ENCODE measurements around the gene LSMEM2.
"Not testable (repeated sequence)": the region's sequence is repeated elsewhere in the genome, so short reads cannot be mapped to it uniquely, and the experiment has no call there.

LSMEM2 gene

DNA sequence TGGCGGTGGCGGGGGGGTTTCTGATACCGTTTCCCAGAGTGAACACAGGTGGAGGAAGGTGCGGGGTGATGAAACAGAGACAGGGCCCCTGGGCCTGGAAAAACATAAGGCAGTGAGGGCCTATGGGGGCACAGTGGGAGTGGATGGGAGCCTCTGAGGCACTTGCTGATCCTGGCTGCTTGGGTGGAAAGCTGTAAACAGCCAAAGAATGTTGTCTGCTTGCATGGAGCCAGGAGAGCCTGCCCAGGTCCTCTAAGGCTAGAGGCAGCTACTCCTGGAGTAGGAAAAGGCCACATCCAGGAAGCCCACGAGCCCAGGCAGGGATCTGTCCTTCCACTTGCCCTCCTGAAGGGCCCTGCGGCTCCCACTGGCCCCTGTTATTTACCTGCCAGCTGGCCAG is 12.9 kb upstream of the LSMEM2 start:
- DNase-seq = no peak

DNA sequence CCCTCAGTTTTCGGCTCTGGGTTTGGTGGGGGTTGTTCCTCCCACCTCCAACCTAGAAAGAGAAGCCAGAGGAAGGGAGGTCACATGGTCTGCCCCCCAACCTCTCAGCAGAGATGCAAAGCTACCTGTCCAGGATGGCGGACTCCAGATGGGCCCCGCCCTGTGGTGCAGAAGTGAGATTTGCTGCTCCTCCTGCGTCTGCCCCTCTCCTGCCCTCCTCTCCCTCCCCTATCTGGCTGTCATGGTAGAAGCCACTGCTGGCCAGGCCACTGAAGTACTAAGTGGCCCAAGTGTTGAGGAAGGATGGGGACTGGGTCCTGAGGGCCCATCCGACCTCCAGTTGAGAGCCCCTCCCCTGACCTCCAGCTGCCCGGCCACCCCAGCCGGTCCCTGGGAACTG is 12.1 kb upstream of the LSMEM2 start:
- DNase-seq = no peak

DNA sequence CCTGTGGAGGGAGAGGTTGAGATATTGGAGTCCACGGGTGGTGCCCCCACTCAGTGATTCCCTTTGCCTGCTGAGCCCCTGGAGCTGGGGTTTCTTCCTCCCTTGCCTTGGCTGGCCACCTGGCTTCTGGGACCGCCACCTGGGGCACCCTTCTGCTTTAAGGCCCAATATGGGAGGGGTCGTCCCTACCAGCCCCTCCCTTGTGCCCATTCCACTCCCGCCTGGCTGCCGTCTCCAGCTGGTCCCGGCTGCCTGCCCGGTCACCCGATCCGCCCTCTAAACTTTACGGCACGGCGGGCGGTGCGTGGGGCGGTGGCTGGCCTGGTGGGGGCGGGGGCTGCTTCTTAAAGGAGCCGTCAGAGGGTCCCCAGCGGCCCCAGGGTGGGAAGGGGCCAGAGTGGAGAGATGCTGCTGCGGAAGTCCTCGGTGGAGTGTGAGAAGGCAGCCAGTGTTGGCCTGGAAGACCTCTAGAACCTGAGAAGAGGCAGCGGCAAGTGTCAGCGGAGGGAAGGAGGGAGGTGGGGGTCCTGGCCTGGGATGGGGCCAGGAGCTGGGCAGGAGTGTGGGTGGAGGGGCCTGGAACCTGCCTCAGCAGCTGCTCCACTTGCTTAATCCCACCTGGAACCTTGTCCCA is 11.5 kb upstream of the LSMEM2 start:
- DNase-seq = no peak

DNA sequence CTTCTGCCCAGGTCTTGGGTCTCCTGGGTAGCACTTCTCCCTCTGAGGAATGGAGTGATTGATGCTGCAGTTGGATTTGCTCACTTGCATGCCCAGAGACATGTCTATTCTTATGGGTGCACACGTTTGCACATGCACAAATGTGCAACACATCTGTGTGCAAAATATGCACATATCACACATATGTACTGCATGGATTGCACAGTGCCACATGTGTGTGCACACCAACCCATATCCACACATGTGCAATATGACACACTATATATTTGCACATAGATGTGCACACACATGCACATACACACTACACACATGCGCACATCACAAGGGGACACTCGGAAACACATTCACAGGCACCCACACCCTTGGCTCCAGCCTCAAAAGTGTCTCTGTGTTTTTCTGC is 10.6 kb upstream of the LSMEM2 start:
- no peak for DNase-seq

DNA sequence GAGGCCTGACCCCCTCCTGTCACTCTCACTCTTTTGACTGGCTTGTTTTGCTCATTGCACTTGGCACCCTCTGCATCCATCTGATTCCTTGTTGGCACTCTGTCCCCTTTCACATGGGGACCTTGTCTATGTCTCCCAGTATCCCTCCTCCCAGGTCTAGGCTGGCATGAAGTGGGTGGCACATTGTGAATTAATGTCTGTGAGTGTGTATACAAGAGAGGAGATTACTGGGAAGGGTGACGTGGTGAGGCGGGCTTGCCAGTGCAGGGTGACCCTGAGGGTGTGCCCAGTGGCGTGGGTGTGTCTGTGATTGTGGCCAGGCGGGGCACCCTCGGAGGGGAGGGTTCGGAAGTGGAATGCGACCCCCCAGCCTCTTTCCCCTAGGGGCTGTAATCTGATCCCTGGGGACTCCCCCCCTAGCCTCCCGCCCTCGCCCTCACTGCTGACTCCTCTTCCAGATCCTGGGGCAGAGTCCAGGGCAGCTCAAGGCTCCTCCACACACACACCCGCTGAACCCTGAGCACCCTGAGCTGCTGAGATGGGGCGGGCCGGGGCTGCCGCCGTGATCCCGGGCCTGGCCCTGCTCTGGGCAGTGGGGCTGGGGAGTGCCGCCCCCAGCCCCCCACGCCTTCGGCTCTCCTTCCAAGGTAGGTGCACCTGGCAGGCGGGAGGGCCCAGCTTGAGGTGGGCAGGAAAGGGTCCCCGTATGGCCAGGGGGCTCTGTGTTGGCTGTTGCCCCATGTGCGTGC is 10.0 kb upstream of the LSMEM2 start, which contains the start of gene SEMA3B:
Gene SEMA3B (plus strand): TSS at position 445 of the 749 bp plus-strand sequence. CDS start 94 bp downstream, at position 539.
- DNase-seq = no peak

DNA sequence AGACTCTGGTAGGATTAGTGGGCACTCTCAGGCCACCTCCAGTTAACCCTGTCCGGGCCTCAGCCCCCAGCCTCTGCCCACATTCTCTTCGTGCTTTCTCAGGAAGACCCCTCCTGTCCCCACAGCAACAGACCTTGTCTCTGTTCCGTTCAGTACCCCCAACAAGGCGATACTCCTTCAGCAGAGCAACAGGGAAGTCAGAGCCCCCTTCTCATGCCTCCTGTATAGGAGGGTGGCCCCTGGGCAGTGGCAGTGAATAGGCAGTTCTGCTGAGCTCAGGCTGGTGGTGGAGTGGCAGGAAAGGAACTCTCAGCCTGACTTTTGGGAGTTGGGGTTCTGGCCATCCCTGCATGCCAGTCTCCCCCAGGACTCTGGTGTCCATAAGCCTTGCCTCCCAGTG is 9.4 kb upstream of the LSMEM2 start:
- DNase-seq = no peak

DNA sequence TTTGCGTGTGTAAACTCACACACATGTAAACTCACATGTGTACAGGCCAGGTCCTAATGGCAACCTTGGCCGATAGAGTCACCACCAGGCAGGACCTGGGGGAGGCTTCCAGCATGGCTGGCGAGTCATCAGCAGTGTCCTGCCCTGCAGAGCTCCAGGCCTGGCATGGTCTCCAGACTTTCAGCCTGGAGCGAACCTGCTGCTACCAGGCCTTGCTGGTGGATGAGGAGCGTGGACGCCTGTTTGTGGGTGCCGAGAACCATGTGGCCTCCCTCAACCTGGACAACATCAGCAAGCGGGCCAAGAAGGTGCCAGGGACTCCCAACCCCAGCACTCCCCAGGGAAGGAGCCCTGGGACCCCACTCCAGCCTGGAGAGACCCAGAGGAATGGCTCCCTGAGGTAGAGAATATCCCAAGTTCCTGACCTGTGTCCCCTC is 8.9 kb upstream of the LSMEM2 start:
- DNase-seq = no peak

DNA sequence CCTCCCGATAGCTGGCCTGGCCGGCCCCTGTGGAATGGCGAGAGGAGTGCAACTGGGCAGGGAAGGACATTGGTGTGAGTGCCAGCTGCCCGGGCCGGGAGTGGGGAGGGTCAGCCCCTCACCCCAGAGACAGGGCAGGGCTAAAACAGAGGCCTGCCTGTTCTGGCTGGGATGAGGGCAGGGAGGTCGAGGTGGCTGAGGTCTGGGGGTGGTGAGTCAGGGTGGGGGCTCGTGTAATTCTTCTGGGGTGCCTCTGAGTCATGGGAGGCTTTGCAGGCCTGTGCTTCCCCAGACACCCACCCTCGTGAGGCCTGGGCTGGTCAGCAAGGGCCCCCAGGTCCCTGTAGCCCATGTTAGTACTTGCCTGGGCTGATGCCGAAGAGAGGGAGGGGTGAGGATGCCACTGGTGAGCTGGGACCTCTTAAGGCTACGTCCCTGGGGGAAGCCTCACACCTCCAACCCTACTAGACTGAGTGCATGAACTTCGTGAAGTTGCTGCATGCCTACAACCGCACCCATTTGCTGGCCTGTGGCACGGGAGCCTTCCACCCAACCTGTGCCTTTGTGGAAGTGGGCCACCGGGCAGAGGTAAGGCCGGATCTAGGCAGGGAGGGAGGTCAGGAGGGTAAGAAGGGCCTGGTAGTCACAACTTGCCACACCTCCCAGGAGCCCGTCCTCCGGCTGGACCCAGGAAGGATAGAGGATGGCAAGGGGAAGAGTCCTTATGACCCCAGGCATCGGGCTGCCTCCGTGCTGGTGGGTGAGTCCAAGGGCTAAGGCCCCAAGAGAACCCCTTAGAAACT is 8.3 kb upstream of the LSMEM2 start:
- DNase-seq = no peak

DNA sequence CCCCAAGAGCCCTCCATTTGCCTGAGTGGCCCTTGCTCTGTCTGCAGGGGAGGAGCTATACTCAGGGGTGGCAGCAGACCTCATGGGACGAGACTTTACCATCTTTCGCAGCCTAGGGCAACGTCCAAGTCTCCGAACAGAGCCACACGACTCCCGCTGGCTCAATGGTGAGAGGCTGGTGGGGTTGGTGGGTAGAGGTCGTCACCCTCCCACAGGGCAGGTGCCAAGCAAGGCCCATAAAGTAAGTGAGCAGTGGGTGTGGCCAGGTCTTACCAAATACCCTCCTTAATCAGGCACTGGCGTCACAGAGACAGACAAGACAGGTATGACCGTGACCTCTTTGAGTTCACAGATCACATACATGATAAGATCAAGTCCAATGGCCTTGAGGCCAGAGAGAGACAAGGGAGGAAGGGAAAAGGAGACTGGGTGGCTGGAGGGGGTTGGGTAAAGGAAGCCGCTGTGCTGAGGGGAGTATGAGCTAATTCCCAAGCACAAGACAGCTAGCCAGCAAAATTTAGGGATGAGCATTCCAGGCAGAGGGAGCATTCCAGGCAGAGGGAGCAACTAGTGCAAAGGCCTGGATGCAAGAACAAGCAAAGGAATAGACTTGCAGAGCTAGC is 7.5 kb upstream of the LSMEM2 start:
- no peak for DNase-seq

DNA sequence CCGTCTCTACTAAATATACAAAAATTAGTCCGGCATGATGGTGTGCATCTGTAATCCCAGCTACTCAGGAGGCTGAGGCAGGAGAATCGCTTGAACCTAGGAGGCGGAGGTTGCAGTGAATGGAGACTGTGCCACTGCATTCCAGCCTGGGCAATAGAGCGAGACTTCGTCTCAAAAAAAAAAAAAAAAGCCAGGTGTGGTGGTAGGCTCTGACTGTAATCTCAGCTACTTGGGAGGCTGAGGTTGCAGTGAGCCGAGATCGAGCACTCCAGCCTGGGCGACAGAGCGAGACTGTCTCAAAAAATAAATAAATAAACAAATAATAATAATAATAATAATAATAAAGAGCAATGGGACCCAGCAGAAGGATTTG is 6.4 kb upstream of the LSMEM2 start:
- DNase-seq = not testable (repeated sequence)

DNA sequence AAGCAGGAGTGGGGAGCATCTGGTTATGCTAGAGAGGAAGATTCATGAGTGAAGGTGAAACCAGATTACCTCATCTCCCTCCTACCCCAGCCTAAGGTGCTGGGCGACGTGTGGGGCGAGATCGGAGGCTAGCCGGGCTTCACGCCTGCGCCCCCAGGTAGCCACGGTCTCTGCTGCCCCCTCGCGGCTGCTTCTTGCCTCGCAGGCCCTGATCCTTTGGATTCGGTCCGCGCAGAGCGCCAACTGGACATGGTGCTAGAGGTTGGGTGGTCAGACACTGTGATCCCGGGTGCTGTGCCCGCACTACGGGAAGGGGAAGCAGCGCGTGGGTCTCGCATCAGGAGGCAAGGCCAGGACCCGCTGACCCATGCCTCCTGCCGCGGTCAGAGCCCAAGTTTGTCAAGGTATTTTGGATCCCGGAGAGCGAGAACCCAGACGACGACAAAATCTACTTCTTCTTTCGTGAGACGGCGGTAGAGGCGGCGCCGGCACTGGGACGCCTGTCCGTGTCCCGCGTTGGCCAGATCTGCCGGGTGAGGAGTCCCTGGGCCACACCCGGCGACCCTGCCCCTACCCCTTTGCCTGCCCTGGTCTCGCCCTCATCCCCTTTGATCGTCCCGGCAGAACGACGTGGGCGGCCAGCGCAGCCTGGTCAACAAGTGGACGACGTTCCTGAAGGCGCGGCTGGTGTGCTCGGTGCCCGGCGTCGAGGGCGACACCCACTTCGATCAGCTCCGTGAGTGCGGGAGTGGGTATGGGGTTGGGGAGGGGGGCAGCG is 5.8 kb upstream of the LSMEM2 start:
- DNase-seq = peak; percentile 72

DNA sequence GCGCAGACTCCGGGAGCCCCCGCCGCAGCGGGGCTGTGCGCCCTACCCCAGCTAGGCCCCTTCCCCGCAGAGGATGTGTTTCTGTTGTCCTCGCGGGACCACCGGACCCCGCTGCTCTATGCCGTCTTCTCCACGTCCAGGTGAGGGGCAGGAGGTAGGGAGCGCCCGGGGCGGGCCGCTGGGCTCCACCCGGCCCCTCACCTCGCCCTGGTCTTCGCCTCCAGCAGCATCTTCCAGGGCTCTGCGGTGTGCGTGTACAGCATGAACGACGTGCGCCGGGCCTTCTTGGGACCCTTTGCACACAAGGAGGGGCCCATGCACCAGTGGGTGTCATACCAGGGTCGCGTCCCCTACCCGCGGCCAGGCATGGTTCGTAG is 5.2 kb upstream of the LSMEM2 start:
- no peak for DNase-seq

DNA sequence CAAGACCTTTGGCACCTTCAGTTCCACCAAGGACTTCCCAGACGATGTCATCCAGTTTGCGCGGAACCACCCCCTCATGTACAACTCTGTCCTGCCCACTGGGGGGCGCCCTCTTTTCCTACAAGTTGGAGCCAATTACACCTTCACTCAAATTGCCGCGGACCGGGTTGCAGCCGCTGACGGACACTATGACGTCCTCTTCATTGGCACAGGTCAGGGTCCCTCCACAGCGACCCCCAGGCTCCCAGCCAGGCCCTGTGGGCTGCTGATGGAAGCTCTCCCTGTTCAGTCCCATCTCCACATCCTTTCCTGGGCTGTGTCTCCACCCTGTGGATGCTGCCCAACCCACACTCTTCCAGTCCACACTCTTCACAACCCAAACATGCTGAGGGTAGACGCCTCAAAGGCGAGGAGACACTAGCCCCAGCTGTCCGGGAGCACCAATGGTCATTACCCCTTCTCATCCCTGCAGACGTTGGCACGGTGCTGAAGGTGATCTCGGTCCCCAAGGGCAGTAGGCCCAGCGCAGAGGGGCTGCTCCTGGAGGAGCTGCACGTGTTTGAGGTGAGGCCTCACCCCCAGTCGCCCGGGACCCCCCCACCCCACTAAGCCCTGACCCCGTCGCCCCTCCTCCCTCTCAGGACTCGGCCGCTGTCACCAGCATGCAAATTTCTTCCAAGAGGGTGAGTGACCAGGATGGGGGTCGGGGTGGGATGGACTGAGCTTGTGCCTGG is 4.3 kb upstream of the LSMEM2 start:
- peak; percentile 75 for DNase-seq

DNA sequence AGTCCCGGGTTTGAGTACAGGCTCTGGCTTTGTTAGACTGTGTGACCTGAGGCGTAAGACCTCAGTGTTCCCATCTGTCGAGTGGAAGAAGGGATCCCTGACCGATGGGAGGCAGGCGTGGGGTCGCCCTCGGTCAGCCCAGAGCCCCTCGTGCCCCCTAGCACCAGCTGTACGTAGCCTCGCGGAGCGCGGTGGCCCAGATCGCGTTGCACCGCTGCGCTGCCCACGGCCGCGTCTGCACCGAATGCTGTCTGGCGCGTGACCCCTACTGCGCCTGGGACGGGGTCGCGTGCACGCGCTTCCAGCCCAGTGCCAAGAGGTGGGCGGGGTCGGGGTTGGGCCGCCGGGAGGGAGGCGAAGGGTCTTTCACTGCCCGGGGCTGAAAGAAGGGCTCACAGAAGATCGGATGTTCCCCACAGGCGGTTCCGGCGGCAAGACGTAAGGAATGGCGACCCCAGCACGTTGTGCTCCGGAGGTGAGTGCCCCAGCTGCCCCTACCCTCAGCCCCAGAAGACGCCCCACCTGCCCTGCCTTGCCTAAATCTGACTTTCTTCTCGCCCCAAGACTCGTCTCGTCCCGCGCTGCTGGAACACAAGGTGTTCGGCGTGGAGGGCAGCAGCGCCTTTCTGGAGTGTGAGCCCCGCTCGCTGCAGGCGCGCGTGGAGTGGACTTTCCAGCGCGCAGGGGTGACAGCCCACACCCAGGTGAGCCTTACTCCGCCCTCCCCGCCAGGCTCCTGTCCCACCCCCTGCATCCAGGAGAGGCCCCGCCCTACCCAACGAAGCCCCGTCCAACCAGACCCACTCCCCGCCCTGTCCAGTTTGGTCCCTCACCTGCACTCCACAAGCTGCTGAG is 3.5 kb upstream of the LSMEM2 start:
- DNase-seq = no peak

DNA sequence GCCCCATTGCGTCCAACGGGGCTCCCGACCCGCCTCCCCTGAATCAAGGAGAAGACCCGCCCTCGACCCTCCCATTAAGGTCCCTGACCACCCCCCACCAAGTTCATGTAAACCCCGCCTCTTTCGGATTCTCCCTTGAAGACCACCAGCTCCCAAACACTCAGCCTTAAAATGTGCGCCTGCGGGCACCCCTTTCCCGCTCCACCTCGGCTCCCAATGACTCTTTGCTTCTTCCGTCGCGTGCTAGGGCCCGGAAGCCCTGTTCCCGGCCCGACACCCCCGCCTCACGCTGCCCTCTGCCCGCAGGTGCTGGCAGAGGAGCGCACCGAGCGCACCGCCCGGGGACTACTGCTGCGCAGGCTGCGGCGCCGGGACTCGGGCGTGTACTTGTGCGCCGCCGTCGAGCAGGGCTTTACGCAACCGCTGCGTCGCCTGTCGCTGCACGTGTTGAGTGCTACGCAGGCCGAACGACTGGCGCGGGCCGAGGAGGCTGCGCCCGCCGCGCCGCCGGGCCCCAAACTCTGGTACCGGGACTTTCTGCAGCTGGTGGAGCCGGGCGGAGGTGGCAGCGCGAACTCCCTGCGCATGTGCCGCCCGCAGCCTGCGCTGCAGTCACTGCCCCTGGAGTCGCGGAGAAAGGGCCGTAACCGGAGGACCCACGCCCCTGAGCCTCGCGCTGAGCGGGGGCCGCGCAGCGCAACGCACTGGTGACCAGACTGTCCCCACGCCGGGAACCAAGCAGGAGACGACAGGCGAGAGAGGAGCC is 2.7 kb upstream of the LSMEM2 start:
- peak; percentile 75 for DNase-seq

DNA sequence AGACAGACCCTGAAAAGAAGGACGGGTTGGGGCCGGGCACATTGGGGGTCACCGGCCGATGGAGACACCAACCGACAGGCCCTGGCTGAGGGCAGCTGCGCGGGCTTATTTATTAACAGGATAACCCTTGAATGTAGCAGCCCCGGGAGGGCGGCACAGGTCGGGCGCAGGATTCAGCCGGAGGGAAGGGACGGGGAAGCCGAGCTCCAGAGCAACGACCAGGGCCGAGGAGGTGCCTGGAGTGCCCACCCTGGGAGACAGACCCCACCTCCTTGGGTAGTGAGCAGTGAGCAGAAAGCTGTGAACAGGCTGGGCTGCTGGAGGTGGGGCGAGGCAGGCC is 2.2 kb upstream of the LSMEM2 start:
- peak; percentile 59 for DNase-seq

DNA sequence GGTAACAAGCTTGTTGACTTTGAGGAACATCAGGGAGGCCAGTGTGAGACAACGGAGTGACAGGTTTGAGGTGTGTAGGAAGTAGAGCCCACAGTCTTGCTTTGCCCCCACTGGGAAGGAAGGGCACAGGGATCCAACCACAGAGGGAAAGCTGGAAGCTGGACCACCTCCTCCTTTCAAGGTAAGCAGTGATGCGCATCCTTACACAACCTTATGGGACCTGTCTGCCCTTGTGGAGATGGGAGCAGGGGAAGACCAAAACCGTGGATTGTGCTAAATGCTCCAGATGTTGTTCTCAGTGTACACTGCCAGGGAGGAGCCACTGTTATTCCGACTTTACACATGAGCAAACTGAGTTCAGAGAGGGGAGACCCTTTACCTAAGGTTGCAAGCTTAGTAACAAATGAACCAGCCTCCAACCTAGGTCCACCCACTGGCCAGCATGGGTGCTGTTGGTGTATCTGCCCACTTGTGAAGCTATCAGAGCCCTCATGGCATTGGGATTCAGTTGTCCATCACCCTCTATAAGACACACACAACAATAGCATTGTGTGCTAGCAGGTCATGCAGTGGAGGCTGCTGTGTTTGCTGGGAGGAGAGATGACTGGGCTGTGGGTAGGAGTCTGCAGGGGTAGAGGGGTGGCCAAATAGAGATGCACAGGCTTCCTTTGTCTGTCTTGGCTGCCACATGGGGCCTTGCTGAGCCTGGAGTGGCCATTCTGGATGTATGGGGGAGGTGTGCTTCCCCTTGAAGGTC is 586 bp upstream of the LSMEM2 start:
- DNase-seq = no peak

DNA sequence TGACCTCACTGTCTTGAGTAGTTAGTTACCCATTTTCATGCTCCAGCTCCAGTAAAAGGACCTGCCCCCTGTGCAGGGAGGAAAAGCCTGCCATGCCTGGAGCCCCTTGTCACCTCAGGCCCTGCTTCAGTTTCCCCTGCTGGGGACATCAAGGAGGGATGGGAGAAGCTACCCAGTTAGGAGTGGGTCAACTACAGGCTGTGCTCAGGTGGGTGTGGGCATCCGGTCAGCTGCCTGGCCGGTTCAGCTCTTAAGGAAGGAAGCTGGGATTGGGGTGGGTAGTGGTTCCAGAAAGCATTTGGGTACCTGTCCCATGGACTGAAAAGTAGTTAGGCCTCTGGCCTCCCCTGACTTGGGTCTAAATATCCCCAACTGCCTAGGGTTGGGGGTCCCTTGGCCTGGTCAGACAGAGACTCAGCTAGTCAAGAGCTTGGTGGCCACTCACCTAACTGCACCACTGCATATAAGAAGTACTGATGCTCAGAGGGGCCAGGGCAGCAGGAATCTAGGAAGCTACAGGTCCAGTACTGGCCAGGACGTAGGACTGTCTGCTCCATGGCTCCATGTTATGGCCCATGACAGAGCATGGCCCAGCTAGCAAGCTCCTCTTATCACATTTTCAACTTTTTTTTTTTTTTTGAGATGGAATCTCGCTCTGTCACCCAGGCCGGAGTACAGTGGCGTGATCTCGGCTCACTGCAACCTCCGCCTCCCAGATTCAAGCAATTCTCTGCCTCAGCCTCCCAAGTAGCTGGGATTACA is 549 bp downstream of the LSMEM2 start:
- no peak for DNase-seq

DNA sequence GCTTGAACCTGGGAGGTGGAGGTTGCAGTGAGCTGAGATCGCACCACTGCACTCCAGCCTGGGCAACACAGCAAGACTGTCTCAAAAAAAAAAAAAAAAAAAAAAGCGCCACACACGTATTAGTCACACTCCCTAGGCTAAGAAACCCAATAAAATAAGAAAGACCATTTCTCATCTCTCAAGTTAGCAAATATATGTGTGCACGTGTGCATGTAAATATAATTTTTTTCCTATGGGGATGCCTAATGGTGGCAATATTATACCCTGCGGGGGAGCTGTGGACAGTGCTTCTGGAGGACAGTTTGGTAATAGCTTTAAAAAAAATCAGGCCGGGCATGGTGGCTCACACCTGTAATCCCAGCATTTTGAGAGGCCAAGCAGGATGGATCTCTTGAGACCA is 5.2 kb downstream of the LSMEM2 start:
- not testable (repeated sequence) for DNase-seq
